Measurements from ENCODE around the gene TBC1D2.

- TF ChIP-seq POLR2A (IDR thresholded peaks at IDR 0.05) (no peak), CTCF (IDR thresholded peaks at IDR 0.05) (no peak), EP300 (IDR thresholded peaks at IDR 0.05) (no peak)
These were observed 90.5 kb downstream of the TBC1D2 start for GRCh38 chr9:98164912-98165311.
